SJCRH30 (cell line): ENCODE measurements around the gene WASHC2A. TPM values are rescaled to one million over a fixed set of nuclear protein-coding genes. Genes with fewer than 3 reads are reported as not detected.
"Not testable (repeated sequence)": the region's sequence is repeated elsewhere in the genome, so short reads cannot be mapped to it uniquely, and the experiment has no call there.

ENCODE experiments used
- DNase-seq, 2 experiments: peaks; one replicate each; pipeline ENCODE4 v3.0.0-alpha.2; 2015 to 2020
- H3K27ac ChIP-seq: fragments of 250-450 bp; sonication (Bioruptor Pico); 2 replicates; pipeline ENCODE4 v1.5.1; 2020; ENCODE audit warnings: mild to moderate bottlenecking, moderate library complexity
- H3K27me3 ChIP-seq: fragments of 250-450 bp; sonication (Bioruptor Pico); 2 replicates; pipeline ENCODE4 v1.5.1; 2020; ENCODE audit warnings: mild to moderate bottlenecking, moderate library complexity
- H3K36me3 ChIP-seq: fragments of 250-450 bp; sonication (Bioruptor Pico); 2 replicates; pipeline ENCODE4 v1.5.1; 2020; ENCODE audit warnings: mild to moderate bottlenecking, moderate library complexity
- H3K4me1 ChIP-seq: fragments of 250-450 bp; sonication (Bioruptor Pico); 2 replicates; pipeline ENCODE4 v1.5.1; 2020; ENCODE audit warnings: mild to moderate bottlenecking, moderate library complexity
- H3K4me3 ChIP-seq: fragments of 250-450 bp; sonication (Bioruptor Pico); 2 replicates; pipeline ENCODE4 v1.5.1; 2020; ENCODE audit warnings: mild to moderate bottlenecking, moderate library complexity
- H3K9me3 ChIP-seq: fragments of 250-450 bp; sonication (Bioruptor Pico); replicated peaks from 2 replicates; pipeline ENCODE4 v1.5.1; 2020; ENCODE audit warnings: mild to moderate bottlenecking, moderate library complexity
- total RNA-seq: library from RNA; depleted of rRNA; stranded (reverse); fragments of >200 nt; shearing (Covaris generic); gene quantifications from 2 replicates; pipeline ENCODE4 v1.2.3, GENCODE V29; 2014; rRNA removed

WASHC2A gene
- total RNA-seq, 1 experiment from 2014 or later: 16.8 TPM

- not testable (repeated sequence) for H3K4me1 ChIP-seq, H3K27ac ChIP-seq, DNase-seq, H3K36me3 ChIP-seq, H3K4me3 ChIP-seq, H3K9me3 ChIP-seq, H3K27me3 ChIP-seq
Measured at GRCh38 chr10:50169506-50169905, 101.8 kb downstream of the WASHC2A start.

GRCh38 chr10:50174788-50175525 lies 107.2 kb downstream of the WASHC2A start:
- H3K36me3 ChIP-seq, H3K4me1 ChIP-seq, H3K27me3 ChIP-seq, DNase-seq, H3K27ac ChIP-seq, H3K9me3 ChIP-seq, H3K4me3 ChIP-seq: not testable (repeated sequence)

Other genes with a start within 250 kb of the WASHC2A start
- gene PARG, start 125.9 kb upstream of the WASHC2A start, total RNA-seq: 24.0 and 25.6 TPM in 2 replicates
- gene TIMM23B, start 125.9 kb upstream of the WASHC2A start, total RNA-seq: 12.5 and 14.7 TPM in 2 replicates
- 4.6 and 4.9 TPM in 2 replicates for gene AGAP6, start 79.5 kb upstream of the WASHC2A start, total RNA-seq
- 1.2 and 1.7 TPM in 2 replicates for gene ASAH2, start 183.6 kb downstream of the WASHC2A start, total RNA-seq